Measurements from ENCODE around the gene LZIC.

DNA sequence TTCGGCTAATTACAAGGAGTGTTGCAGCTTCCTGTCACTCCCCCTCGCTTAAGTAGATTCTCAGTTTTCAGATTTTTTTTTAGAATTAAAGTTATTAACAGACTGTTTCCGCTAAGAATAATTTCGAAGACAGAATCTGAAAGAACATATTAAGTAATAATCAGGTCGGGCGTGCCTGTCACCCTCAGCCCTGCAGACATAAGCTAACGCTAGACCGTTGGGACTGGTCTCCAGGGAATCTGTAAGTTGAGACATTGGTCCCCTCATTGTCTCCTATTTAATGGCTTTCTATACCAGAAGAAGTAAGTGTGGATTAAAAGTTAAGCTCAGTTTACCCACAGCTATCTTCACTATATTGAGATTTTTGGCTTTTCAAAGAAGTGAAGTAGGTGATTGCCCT lies 14.5 kb upstream of the LZIC start:
- no peak for TF ChIP-seq CHD2 (IDR thresholded peaks at IDR 0.05; ENCODE audit: low read length, partially characterized antibody)
- no peak for TF ChIP-seq TAF1 (IDR thresholded peaks at IDR 0.05; ENCODE audit: borderline replicate concordance, low read depth, low read length)
- no peak for TF ChIP-seq MXI1 (IDR thresholded peaks at IDR 0.05; ENCODE audit: low read depth, low read length)

All from SK-N-SH (cell line).